Measurements from ENCODE around the gene EVC.

Gene EVC

GRCh38 chr4:5730436-5730835 is 19.4 kb downstream of the EVC start:
- Histone ChIP-seq H4K20me1 (no peaks in the 10 kb centered on the region; a peak in 2 of 22 replicates), H3K4me1 (peaks cover 0 to 41% (median 30%) of the 10 kb centered on the region in 10 experiments; a peak in 15 of 20 replicates), H3K4me3 (no peak overlapping the region), H3K27ac (peak overlapping the region in 3 of 11 experiments; percentile 10 to 55 (median 34); a peak in 2 of 22 replicates), H3K9me3 (replicated peaks in 1 of 11) (peaks cover 0 to 9% (median 6%) of the 10 kb centered on the region in 11 experiments; a peak in 8 of 22 replicates), H3K4me2 (peak overlapping the region in 4 of 11 experiments; percentile 20 to 63 (median 60); a peak in 6 of 22 replicates), H3K9ac (no peak overlapping the region; a peak in 1 of 22 replicates), H3K36me3 (peaks cover 0 to 48% (median 18%) of the 10 kb centered on the region in 11 experiments; a peak in 14 of 22 replicates), H3K27me3 (no peaks in the 10 kb centered on the region)
- no peak for TF ChIP-seq Cebpa-rat (IDR thresholded peaks at IDR 0.05)

DNA sequence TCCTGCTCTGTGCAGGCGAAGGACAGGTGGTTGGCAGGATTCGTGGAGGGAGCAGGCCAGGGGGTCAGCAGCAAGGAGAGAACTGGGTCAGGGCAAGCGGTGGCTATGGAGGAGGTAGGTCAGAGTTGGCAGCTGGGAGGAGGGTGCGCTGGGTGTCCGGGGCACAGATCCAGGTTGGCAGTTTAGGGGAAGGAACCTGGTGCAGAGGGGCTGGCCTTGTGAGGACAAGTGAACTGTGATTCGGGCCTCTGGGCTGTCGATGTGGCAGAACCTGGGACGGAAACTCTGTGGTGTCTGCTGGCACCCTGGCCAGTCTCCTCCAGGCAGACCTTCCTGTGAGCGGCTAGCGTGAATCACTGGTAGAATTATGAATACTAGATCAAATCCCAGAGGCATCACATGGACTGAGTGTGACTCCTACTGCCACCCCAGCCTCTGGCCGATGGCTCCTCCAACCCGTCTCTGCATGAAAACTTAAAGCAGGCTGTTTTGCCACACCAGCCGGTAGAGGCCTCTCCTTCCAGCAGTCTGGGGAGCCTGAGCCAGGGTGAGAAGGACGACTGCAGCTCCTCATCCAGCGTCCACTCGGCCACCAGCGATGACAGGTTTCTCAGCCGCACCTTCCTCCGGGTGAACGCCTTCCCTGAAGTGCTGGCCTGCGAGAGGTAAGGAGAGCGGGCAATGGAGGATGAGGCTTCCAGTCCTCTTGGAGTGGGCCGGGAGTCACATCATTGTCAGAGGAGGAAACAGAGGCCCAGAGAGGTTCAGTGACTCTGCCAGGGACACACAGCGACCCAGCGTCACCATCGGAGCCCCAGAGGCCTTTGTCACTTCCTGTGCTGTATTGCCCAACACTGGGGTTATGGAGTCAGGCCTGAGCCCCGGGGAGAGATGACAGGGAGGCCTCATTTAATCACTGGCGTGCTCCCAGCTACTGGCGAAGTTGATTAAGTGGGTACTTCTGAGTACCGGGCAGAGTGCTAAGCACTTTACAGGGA is 20.3 kb downstream of the EVC start:
- no peak overlapping the region; a peak in 1 of 20 replicates for H3K4me3 ChIP-seq
- peak overlapping the region in 9 of 11 experiments; percentile 15 to 63 (median 54); a peak in 14 of 22 replicates for H3K4me2 ChIP-seq
- peaks cover 0 to 41% (median 30%) of the 10 kb centered on the region in 10 experiments; a peak in 15 of 20 replicates for H3K4me1 ChIP-seq
- H3K27ac ChIP-seq = peak overlapping the region in 7 of 11 experiments; percentile 27 to 55 (median 38); a peak in 9 of 22 replicates
- no peaks in the 10 kb centered on the region; a peak in 2 of 22 replicates for H4K20me1 ChIP-seq
- H3K9me3 ChIP-seq (replicated peaks in 1 of 11) = peaks cover 0 to 1% (median under 1%) of the 10 kb centered on the region in 11 experiments; a peak in 4 of 22 replicates
- H3K36me3 ChIP-seq = peaks cover 0 to 41% (median 12%) of the 10 kb centered on the region in 11 experiments; a peak in 12 of 22 replicates
- H3K27me3 ChIP-seq = no peaks in the 10 kb centered on the region
- H3K9ac ChIP-seq = peak overlapping the region in 3 of 11 experiments; percentile 12 to 46 (median 13); a peak in 8 of 22 replicates
- peak in 7 of 11 experiments; percentile 15 to 53 (median 25); a peak in 3 of 22 replicates for TF ChIP-seq Cebpa-rat (IDR thresholded peaks at IDR 0.05)

GRCh38 chr4:5732158-5732557 is 21.2 kb downstream of the EVC start:
- peak overlapping the region in 3 of 11 experiments; percentile 12 to 46 (median 13); a peak in 8 of 22 replicates for H3K9ac ChIP-seq
- H3K4me3 ChIP-seq = no peak overlapping the region
- peak overlapping the region in 8 of 11 experiments; percentile 27 to 53 (median 35); a peak in 10 of 22 replicates for H3K27ac ChIP-seq
- H4K20me1 ChIP-seq = no peaks in the 10 kb centered on the region; a peak in 2 of 22 replicates
- no peaks in the 10 kb centered on the region for H3K27me3 ChIP-seq
- peaks cover 0 to 41% (median 30%) of the 10 kb centered on the region in 10 experiments; a peak in 15 of 20 replicates for H3K4me1 ChIP-seq
- no peak for TF ChIP-seq Cebpa-rat (IDR thresholded peaks at IDR 0.05)
- H3K36me3 ChIP-seq = peaks cover 0 to 40% (median 12%) of the 10 kb centered on the region in 11 experiments; a peak in 12 of 22 replicates
- peak overlapping the region in 8 of 11 experiments; percentile 15 to 63 (median 56); a peak in 11 of 22 replicates for H3K4me2 ChIP-seq
- H3K9me3 ChIP-seq (replicated peaks in 1 of 11) = no peaks in the 10 kb centered on the region

- no peak overlapping the region for H3K27ac ChIP-seq
- H3K4me2 ChIP-seq = no peak overlapping the region
- H3K4me1 ChIP-seq = peaks cover 0 to 26% (median 18%) of the 10 kb centered on the region in 10 experiments; a peak in 15 of 20 replicates
- H3K9ac ChIP-seq = no peak overlapping the region
- TF ChIP-seq Cebpa-rat (IDR thresholded peaks at IDR 0.05) = no peak
- no peaks in the 10 kb centered on the region for H3K9me3 ChIP-seq (replicated peaks in 1 of 11)
- no peaks in the 10 kb centered on the region for H3K27me3 ChIP-seq
- peaks cover 0 to 31% (median 10%) of the 10 kb centered on the region in 11 experiments; a peak in 12 of 22 replicates for H3K36me3 ChIP-seq
- no peak overlapping the region for H3K4me3 ChIP-seq
- no peaks in the 10 kb centered on the region; a peak in 2 of 22 replicates for H4K20me1 ChIP-seq
Observed at GRCh38 chr4:5734853-5735252, 23.9 kb downstream of the EVC start.

- peaks cover 0 to 22% (median 18%) of the 10 kb centered on the region in 10 experiments; a peak in 15 of 20 replicates for H3K4me1 ChIP-seq
- H3K27me3 ChIP-seq = no peaks in the 10 kb centered on the region
- H3K4me2 ChIP-seq = no peak overlapping the region
- no peak overlapping the region for H3K4me3 ChIP-seq
- no peaks in the 10 kb centered on the region; a peak in 2 of 22 replicates for H4K20me1 ChIP-seq
- H3K27ac ChIP-seq = no peak overlapping the region
- peaks cover 0 to 30% (median 8%) of the 10 kb centered on the region in 11 experiments; a peak in 12 of 22 replicates for H3K36me3 ChIP-seq
- TF ChIP-seq Cebpa-rat (IDR thresholded peaks at IDR 0.05) = no peak
- no peak overlapping the region for H3K9ac ChIP-seq
- no peaks in the 10 kb centered on the region for H3K9me3 ChIP-seq (replicated peaks in 1 of 11)
Observed at GRCh38 chr4:5735463-5735862, 24.5 kb downstream of the EVC start.

DNA sequence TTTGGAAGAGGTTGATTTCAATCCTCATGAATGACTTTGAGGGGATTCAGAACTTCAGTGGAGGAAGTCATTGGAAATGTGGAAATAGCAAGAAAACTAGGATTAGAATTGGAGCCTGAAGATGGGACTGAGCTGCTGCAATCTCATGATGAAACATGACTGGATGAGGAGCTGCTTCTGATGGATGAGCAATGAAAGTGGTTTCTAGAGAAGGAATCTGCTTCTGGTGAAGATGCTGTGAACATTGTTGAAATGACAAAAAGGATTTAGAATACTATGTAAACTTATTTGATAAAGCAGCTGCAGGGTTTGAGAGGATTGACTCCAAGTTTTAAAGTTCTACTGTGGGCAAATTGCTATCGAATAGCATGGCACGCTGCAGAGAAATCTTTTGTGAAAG is 27.1 kb downstream of the EVC start:
- Histone ChIP-seq H3K4me1 (no peaks in the 10 kb centered on the region), H3K27me3 (no peaks in the 10 kb centered on the region), H3K9me3 (replicated peaks in 1 of 11) (0 out of 22 replicates have a peak, but pooled peaks cover 0 to 5% (median 0%) of the 10 kb centered on the region in 11 experiments), H3K4me3 (no peak overlapping the region), H3K27ac (no peak overlapping the region), H3K9ac (no peak overlapping the region), H3K36me3 (peaks cover 5 to 34% (median 10%) of the 10 kb centered on the region in 11 experiments; a peak in 19 of 22 replicates), H3K4me2 (no peak overlapping the region), H4K20me1 (no peaks in the 10 kb centered on the region; a peak in 2 of 22 replicates)
- no peak for TF ChIP-seq Cebpa-rat (IDR thresholded peaks at IDR 0.05)

DNA sequence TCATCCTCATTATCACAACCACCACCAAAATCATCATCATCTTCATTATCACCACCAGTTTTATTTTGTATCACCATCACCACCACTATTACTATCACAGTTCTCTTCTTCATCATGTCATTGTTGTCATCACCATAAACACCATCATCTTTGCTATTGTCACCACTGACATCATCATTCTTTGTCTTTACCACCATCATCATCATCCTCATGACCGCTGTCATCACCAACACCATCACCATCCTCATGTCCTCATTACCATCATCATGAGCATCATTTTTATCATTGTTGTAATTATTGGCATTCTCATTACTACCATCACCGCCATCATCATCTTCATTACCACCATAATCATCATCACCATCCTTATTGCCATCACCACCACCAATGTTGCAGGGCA is 31.4 kb downstream of the EVC start:
- Histone ChIP-seq H3K36me3 (peaks cover 9 to 41% (median 21%) of the 10 kb centered on the region in 11 experiments; a peak in 17 of 22 replicates), H3K9me3 (replicated peaks in 1 of 11) (peaks cover 0 to 7% (median 0%) of the 10 kb centered on the region in 11 experiments; a peak in 4 of 22 replicates), H3K4me3 (no peak overlapping the region), H3K4me2 (no peak overlapping the region), H3K9ac (no peak overlapping the region), H3K27ac (no peak overlapping the region), H4K20me1 (no peaks in the 10 kb centered on the region), H3K27me3 (no peaks in the 10 kb centered on the region), H3K4me1 (no peaks in the 10 kb centered on the region)
- no peak for TF ChIP-seq Cebpa-rat (IDR thresholded peaks at IDR 0.05)

DNA sequence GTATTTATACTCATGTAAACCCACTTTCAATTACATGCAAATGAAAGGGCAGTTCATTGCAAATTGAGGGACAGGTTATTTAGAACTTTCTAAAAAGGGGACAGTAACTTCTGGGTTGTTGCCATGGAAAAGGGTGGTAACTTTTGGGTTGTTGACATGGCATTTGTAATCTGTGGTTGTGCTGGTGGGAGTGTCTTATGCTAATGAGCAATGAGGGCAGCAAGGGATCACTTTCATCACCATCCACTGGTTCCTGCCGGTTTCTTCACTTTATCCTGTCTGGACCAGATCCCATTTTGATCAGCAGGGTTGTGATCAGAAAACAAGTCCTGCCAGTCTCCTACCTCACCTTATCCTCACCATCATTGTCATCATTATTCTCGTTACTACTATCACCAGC is 32.0 kb downstream of the EVC start:
- Histone ChIP-seq H3K27me3 (no peaks in the 10 kb centered on the region), H4K20me1 (no peaks in the 10 kb centered on the region), H3K9me3 (replicated peaks in 1 of 11) (peaks cover 0 to 7% (median 0%) of the 10 kb centered on the region in 11 experiments; a peak in 4 of 22 replicates), H3K27ac (no peak overlapping the region), H3K4me1 (no peaks in the 10 kb centered on the region), H3K9ac (no peak overlapping the region), H3K4me3 (no peak overlapping the region), H3K36me3 (peaks cover 9 to 41% (median 22%) of the 10 kb centered on the region in 11 experiments; a peak in 17 of 22 replicates), H3K4me2 (no peak overlapping the region)
- no peak for TF ChIP-seq Cebpa-rat (IDR thresholded peaks at IDR 0.05)
